ENCODE measurements around the gene GPR146. TPM values are rescaled to one million over a fixed set of nuclear protein-coding genes. Genes with fewer than 3 reads are reported as not detected.

GPR146 gene
- total and polyA plus RNA-seq, 2 of the 8 experiments (the other 6 are each of a cell fraction or from before 2014, with no cell fraction given), result 1.8 to 2.7 TPM

GRCh38 chr7:1042492-1042833, 1.9 kb upstream of the GPR146 start (continued):
- TF ChIP-seq SP4 (IDR thresholded peaks at IDR 0.05; ENCODE audit: low read length) (no peak), EZH2 (IDR thresholded peaks at IDR 0.05; ENCODE audit: low read depth, low read length, severe bottlenecking) (no peak), CBX8 (IDR thresholded peaks at IDR 0.05; ENCODE audit: borderline replicate concordance, low read depth, low read length) (no peak), CTBP2 (IDR thresholded peaks at IDR 0.05; ENCODE audit: borderline replicate concordance, insufficient read depth, insufficient read length, low read length) (no peak), ATF2 (IDR thresholded peaks at IDR 0.05; ENCODE audit: low read length) (no peak), TEAD4 (IDR thresholded peaks at IDR 0.05; ENCODE audit: low read depth, low read length) (no peak)

All from H1 (cell line).